NCI-H446 treated with DMSO at 0.1 percent for 48 hours (cell line): ENCODE results near the gene TWSG1.
"Not testable (repeated sequence)": the region's sequence is repeated elsewhere in the genome, so short reads cannot be mapped to it uniquely, and the experiment has no call there.

Experiments used
- DNase-seq: peaks from one replicate; lab custom pipeline; 2025; lab: John Stamatoyannopoulos, UW

Gene TWSG1

DNA sequence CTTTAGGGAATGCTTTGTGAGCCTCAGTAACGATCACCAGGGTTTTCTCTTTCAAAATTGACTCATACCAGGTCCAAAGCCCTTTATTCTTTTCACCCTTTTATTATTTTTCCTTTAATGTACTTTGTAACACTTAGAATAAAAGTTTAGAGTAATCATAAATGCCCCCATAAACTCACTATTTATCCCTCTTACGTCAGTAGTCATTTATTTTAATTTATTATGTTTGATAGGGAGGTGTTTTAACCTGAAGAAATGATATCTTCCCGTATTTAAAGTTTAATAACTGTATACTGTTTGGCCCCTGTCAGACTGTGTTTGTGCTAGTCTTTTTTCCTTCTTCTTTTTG is 1.1 kb downstream of the TWSG1 start:
- DNase-seq, result no peak

DNA sequence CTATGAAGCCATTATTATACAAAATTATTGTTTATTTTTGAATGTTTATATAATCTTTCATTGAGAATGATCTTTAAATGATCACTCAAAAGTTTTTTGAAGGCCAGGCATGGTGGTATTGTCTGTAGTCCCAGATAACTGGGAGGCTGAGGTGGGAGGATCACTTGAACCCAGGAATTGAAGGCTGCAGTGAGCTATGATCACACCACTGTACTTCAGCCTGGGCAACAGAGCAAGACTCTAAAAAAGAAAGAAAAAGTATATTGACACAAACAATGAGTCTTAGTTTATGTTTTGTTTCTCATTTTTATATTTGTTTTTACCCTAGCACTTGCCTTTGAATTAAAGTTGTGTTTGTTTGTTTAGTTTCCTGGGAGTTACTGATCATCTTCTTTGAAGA is 2.3 kb downstream of the TWSG1 start:
- no peak for DNase-seq

DNA sequence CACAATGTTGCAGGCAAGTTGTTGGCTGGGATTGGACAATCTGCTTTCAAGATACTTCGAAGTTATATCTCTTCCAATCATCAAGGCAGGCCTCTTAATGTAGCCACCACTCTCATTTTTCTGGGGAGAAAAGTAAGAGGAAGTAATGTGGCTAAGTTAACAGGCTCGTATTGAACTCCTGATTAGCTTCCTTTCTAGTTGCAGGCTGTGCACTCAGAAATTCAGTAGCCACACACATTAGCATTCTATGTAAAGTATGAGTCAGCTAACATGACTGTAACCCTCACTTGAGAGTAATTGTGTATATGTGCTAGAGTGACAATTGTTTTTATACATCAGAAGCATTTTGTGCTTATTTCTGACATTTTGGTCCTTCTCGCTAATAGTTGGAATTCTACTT is 3.3 kb downstream of the TWSG1 start:
- DNase-seq, result no peak

DNA sequence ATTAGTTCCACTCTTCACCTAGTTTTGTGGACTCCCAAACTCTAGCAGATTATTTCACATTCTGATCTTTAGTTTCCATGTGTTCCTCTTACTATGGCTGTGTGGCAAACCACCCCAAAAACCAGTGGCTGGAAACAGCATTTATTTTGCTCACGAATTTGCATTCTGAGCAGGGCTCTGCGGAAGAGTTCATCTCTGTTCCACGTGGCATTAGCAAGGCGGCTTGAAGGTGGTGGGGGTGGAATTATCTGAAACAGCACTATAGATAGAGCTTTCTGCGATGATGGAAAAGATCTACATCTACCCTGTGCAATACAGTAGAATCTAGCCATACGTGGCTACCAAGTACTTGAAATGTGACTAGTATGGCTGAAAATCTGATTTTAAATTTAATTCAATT is 5.9 kb downstream of the TWSG1 start:
- no peak for DNase-seq

DNA sequence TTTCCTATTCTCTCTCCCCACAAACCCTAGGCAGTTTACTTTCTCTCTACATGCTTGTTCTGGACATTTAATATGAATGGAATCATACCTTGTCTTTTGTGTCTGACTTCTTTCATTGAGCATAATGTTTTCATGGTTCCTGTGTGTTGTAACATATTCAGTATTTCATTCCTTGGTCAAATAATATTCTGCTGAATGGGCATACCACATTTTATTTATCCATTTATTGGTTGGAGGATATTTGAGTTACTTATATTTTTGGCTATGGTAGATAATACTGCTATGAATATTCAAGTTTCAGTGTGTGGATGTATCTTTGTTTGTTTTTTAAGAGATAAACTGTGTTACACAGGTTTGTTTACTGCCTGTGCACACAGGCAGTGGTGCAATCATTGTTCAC is 9.0 kb downstream of the TWSG1 start:
- no peak for DNase-seq

DNA sequence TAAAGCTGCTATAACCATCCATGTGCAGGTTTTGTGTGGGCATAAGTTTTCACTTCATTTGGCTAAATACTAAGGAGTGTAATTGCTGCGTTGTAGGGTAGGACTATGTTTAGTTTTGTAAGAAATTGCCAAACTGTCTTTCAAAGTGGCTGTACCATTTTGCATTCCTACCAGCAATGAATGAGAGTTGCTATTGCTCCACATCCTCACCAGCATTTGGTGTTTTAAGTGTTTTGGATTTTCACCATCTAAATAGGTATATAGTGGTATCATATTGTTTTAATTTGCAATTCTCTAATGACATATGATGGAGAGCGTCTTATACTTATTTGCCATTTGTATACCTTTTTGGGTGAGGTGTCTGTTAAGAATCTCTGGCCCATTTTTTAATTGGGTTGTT is 12.2 kb downstream of the TWSG1 start:
- no peak for DNase-seq

DNA sequence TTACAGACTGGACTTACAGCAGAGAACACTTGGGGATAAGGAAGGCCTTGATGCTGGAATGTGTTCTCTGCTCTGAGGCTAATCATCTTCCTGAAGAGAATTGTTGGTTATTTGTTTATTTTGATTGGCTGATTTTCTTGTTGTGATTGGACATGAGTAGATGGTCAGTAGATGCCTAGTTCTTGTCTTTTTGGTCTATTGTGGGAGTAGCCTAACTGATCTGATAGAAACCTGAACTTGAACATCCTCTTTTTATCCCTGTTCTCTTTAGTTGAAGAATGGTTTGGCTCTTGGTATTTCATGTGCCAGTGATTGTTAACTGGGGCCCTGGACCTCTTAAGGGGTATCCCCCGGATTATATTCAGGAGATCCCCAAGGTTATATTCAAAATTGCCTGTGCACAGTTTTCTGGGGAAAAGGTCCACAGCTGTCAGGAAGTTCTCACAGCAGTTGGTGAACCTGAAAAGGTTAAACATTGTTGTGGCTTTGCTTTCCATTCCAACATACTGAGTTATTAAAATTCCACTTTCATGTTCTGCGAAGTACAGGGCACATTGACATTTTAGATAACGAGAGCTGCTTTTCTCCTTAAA is 13.6 kb downstream of the TWSG1 start:
- DNase-seq, result no peak

DNA sequence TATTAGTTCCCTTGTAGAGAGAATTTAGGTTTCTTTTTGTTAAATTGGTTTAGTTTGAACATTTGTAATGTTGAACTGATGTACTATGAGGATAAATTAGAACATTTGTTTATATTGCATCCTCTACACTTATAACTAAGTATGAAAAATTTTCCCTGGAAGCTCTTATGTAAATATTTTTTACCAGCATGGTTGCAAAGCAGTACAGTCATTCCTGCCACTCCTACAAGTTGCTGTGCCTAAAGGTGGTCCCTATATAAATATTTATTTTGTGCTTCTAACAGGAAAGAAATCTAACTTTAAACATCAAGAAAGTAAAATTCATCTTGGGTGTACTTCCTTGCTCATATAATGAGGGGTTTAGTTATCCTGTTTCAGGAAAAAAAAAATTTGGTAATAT is 14.2 kb downstream of the TWSG1 start:
- no peak for DNase-seq

DNA sequence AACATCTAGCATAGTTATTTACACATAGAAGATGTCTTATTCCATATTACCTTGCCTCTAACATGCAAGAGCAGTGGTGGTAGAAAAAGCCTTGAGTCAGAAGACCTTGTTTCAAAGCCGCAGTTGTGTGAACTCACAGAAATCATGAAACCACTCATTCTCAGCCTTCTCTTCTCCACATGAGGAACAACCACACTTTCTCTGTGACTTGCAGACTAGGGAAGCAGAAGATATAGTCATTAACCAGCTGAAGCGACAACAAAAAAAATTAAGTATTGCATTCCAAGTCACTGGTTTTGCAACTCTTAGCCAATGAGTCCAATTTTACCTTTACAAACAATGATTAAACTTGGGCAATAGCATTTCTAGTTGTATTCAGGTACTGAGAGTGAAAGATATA is 19.0 kb downstream of the TWSG1 start:
- no peak for DNase-seq

DNA sequence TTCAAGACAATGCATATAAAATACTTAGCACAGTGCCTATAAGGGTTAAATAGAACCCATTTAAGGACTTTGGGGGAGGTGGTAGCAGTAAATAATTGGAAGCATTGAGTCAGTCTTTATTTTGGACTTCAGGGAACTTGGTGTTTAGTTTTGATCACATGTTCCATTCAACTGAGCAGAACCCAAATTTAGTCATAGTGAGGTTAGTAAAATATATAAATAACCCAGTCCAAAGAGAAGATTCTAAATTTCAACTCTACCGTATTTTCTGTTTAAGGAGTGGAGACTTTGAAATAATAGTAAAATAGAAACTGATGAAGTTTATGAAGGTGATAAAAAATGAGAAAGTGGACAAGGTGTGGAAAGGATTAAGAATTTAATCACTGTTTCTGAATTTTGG is 19.7 kb downstream of the TWSG1 start:
- DNase-seq, result no peak

DNA sequence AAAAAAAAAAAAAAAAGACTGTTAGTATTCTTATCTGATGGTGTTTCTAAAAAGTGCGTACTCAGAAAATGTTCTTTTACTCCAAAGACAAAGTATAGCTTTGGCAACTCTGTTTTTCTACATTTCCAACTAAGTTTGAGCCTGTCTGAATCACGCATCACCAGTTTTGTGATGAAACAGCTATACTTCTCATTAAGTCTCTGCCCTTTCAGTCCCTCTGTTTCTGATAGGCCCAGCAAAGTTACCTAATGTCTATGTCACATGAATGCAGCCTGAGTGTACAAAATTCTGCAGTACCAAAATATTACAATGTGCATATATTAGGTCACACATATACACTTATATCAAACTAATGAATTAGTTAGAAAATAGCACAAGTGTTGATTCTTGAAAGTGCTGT is 22.4 kb downstream of the TWSG1 start:
- DNase-seq, result no peak

DNA sequence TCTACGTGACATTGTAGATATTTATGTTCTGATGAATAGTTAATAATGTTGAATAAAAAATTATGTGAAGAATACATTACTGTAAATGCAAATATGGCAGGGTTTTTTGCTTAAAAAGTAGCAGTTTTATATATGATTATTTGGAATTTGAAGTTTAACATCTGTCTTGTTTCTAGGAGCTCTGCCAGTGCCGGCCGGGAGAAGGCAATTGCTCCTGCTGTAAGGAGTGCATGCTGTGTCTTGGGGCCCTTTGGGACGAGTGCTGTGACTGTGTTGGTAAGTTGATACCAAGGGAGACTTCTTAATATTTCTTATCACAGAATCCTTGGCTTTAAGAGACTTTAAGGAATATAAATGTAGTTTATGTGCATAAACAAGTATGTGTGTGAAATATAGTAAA is 25.2 kb downstream of the TWSG1 start:
- DNase-seq, result no peak

DNA sequence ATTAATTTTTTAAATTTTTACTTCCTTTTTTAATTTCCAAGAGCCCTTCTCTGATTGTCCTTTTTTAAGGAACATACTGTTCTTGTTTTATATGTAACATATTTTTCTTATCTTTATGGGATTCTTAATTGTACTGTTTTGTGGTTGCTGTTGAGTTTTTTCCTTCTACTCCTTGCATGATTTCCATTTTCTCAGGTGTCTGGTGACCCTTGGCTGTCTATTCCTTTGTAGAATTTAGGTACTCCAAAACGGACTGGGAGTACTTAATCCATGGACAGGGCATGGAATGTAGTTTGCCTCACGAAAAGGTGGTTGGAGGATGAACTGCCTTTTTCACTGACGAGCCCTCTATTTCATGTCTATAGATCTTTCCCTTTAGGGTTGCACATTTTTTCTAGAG is 26.6 kb downstream of the TWSG1 start:
- no peak for DNase-seq

DNA sequence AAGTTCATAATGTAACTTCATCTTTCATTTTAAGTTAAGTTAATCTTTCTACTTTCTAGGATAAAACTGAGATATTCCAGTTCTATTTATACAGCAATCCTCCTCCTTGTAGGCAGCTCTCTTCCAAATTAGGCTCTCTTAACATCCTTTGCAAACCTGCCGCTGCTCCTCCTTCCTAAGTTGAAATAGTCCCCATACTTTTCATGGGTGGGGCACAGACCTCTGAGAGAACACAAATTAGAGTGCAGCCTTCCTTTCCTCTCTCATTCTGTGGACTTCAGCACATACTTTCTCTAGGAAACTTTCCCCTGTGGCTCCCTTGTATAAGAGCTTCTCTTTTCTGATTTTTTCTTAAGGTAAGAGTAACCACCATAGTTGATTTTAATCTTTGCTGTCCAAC is 28.3 kb downstream of the TWSG1 start:
- DNase-seq, result no peak

DNA sequence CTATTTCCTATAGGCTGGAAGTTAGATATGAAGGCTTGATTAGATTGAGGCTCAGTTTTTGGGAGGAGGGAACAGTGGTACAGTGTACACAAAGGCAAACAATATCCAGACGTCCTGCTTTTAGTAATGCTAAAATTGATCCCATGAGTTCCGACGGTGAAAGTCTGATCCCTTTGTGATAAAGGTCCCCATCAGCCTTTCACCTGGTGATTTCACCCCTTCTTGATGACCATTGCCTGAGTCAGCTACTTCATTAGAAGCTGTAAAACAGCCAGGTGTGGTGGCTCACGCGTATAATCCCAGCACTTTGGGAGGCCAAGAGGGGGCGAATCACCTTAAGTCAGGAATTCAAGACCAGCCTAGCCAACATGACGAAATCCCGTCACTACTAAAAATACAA is 29.7 kb downstream of the TWSG1 start:
- DNase-seq, result no peak

DNA sequence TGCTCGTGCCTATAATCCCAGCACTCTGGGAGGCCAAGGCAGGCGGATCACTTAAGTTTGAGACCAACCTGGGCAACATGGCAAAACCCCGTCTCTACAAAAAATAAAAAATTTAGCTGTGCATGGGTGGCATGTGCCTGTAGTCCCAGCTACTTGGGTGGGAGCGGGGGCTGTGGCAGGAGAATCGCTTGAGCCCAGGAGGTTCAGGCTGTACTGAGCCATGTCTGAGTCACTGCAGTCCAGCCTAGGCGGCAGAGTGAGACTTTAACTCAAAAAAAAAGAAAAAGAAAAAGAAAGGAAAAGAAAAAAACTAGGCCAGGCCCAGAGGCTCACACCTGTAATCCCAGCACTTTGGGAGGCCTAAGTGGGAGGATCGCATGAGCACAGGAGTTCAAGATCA is 30.8 kb downstream of the TWSG1 start:
- no peak for DNase-seq

DNA sequence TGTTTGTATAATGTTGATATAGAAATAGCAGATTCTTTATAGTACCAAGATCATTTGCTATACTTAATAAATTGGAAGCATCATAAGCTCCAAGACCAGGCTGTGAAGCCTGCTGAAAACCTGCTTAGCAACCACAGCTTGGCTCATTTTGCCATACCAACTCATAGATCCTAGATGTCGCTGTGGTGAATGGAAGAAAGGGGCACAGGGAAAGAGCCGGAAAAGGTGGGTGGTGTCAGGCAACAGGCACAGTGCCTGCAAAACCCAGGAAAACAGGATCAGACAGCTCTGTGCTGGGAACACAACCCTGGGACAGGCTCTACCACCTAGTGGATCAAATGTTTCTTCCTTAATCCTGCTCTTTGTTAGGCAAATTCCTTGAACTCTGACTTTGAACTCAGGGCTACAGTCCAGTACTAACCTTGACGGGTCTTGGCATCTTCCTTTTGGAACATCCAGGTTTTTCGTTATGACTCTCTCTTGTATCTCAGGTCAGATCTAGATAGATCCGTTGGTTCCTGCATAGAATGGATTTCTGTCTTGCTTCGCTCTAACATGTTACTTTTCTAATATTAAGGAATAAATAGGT is 31.6 kb downstream of the TWSG1 start:
- DNase-seq, result no peak

DNA sequence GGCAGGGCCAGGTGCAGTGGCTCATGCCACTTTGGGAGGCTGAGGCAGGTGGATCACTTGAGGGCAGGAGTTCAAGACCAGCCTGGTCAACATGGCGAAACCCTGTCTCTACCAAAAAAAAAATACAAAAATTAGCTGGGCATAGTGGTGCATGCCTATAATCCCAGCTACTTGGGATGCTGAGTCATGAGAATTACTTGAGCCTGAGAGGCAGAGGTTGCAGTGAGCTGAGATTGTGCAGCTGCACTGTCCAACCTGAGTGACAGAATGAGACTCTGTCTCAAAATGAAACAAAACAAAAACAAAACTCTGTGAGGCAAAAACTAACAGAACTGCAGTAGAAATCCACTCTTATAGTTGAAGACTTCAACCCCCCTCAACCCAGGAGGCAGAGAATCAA is 38.7 kb downstream of the TWSG1 start:
- not testable (repeated sequence) for DNase-seq

DNA sequence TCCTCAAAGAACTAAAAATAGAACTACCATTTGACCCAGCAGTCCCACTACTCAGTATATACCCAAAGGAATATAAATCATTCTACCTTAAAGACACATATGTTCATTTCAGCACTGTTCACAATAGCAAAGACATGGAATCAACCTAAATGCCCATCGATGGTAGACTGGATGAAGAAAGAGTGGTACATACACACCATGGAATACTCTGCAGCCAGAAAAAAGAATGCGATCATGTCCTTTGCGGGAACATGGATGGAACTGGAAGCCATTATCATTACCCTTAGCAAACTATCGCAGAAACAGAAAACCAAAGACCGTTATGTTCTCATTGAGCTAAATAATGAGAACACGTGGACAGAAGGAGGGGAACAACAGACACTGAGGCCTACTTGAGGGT is 44.5 kb downstream of the TWSG1 start:
- DNase-seq, result no peak

DNA sequence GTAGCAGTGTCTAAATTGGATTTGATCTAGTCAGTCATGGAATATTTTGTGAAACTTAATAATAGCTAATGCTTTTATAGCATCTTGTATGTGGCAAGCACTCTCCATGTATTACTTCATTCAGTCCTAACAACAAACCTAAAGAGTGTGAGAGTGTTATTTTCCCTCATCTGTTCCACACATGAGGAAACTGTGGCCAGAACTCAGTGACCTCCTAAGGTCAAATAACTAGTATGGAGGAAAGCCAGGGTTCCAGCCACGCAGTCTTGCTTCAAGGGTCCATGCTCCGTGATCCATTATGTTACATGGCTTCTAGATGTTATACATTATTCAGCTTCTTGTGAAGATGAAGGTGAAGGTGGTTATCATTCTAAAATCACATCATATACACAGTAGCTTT is 45.5 kb downstream of the TWSG1 start:
- no peak for DNase-seq

DNA sequence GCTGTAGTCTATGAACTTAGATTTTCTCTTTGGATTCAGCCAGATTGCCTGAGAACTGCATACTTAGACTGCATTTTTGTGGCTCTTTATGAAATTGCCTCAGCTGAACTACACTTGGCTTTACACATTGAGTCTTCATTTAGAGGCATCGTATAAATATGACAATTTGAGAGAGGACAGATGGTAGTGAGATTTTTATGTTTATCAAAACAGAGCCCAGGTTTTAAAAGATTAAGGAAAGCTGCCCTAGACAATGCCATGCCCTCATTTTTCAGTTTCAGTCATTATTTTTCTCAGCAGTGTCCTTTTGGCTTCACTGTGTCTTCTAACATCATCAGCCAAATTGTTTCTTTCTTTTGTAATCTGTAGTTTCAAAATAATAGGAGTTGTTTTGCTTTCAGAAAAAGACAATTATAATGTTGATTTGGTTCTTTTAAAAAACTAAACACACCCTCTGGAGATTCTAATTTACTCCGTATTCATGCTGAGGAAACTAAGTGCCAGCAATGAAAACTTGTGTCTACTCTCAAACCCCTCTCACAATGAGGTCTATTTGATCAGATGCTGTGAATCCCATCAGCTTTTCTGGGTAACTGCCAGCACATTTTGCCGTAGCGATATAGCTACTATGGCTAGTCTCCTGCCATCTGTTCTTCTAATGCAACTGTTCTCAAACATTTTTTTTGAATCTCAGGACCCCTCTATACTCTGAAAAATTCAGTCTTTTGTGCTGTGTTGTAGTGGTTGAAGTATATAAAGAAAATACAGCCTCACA is 46.2 kb downstream of the TWSG1 start:
- peak; percentile 87 for DNase-seq

DNA sequence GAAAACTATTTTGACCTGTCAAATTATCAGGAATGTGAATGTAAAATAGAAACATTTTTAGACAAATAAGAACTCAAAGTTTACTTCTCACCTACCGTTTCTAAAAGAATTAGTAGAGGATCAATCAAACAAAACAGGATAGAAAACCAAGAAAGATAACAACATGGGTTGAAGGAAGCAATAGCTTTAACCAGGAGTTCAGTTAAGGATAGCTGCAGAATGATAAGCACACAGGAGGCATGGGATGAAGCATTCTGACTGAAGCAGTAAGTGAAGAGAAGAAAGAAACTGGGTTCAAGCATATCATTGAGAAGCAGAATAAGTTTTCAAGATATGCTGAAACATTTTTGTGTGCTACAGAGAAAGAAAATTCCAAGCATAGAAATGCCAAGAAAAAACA is 52.3 kb downstream of the TWSG1 start:
- no peak for DNase-seq

DNA sequence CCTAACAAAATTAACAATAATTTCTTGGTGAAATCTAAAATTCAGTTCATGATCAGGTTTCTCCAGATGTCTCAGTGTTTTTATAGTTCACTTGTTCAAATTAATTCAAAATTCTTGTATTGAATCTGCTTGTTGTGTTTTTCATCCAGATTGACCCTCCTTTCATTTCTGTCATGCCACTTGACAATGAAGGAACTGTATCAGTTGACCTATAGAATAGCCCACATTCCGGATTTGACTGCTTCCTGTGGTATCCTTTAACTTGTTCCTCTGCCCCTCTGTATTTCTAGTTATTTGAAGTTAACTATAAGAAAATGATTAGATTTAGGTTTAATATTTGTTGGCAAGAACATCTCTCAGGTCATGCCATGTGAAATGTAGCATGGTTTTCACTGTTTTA is 53.3 kb downstream of the TWSG1 start:
- no peak for DNase-seq

DNA sequence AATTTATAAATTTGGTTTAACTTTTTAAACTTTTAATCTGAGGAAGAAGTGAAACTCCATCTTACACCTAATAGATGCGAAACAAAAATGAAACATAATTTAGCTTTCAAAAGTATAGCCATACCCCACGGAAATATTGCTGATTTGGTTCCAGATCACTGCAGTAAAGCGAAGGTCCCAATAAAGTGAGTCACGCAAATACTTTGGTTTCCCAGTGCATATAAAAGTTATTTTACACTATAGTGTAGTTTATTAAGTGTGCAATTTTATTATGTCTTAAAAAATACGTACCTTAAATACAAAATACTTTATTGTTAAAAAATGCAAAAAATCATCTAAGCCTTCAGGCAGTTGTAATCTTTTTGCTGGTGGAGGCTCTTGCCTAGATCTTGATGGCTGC is 55.1 kb downstream of the TWSG1 start:
- DNase-seq, result no peak
